Superior temporal gyrus (tissue), 1 donor: ENCODE measurements around the gene AZIN2.
"Not testable (repeated sequence)": the region's sequence is repeated elsewhere in the genome, so short reads cannot be mapped to it uniquely, and the experiment has no call there.

Experiments used
- DNase-seq: peaks from one replicate; pipeline ENCODE4 v3.0.0-alpha.2; 2016; ENCODE audit errors: extremely low spot score

AZIN2 gene

DNA sequence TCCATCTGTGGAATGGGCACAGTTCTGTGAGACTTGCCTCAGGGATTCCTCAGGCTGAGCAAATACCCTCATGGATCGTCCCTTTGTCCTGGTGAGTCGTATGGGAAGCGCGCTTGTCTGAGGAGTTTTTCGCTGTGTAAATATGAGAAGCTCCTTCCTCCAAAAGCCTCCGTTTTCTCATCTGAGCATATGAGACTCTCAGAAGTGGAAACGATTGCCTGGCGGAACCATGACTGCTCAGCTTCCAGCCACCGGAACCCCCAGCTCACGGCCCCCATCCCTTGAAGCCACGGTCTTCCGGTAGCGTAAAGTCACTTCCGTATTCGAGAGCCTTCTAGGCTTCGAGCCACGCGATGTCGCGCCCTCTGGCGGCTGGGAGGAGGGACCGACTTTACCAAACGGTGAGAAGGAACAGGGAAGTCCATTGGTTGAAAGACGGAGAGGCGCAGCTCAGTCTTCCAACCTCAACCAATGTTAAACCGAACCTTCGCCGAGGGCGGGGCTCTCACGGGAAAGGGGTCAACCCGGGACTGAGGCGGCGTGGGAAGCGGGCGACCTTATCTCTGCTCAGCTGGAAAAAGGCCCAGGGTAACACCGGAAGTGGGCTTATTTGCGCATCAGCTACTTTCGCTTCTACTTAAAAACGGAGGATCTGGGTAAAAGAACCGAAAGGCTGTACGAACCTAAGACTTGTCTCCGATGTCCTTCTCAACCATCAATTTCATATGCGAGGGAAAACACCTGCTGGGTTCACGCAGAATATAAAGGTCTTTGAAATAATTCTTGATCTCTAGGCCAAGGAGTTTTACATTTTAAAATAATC lies 46.3 kb downstream of the AZIN2 start:
- DNase-seq = peak; percentile 99

DNA sequence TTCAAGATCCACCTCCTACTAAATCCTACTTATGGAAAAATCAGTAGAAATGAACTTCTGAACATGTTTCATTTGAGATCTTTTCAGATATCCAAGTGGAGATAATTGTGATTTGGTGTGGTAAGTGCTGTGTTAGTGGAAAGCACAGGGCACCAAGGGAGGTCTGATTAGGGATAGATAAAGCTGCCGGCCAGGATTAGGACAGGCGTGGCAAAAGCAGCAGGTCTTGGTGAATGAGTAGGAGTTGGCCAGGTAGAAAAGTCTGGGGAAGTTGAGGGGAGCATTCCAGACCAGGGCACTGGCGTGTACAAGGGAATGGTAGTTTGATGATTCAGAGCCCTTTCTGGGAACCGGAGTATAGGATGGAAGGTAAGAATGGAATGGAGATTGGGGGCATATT lies 47.8 kb downstream of the AZIN2 start:
- no peak for DNase-seq

DNA sequence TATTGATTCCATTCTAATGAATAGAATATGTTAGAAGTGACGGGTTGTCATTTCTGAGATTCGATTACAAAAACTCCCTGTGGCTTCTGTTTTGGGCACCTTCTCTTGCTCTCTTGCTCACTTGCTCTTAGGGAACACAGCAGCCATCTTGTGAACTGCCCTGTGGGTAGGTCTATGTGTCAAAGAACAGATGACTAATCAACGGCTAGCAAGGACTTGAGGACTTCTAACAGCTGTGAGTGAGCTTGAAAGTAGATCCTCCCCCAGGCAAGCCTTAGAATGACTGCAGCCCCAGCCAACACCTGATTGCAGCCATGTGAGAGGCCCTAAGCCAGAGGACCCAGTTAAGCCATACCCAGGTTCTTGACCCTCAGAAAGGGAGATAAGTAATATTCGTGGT lies 49.3 kb downstream of the AZIN2 start:
- no peak for DNase-seq

DNA sequence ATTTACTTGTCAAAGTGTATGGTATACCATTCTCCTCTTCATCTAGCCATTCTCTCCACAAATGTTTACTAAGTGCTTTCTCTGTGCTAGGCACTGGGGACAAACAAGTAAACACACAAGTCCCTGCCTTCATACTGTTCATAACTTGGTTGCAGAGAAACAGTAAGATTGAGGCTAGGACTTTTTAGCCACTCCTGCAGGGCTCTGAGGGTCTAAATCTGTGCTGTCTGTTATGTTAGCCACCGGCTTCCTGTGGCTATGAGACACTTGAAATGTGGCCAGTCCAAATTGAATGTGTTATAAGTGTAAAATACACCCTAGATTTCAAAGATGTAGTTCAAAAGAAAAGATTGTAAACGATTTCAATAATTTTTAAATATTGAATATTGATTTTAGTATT lies 50.2 kb downstream of the AZIN2 start:
- no peak for DNase-seq

DNA sequence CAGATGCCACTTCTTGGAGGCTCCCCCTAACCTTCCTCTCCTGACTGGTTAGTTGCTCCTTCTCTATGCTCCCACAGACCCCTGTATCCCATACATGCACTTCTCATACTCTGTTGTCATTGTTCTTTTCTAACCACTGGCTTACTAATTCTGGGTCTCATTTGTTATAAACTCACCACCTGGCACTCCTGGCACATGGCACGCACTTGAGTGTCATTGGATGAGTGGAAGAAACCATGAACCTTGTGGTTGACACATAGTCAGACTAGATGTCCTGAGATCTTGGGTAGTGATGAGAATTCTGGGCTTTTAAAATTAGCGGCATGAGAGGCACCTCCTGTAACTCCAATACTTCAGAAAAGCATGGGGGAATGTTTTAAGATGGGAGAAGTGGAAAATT lies 51.6 kb downstream of the AZIN2 start:
- DNase-seq = no peak

DNA sequence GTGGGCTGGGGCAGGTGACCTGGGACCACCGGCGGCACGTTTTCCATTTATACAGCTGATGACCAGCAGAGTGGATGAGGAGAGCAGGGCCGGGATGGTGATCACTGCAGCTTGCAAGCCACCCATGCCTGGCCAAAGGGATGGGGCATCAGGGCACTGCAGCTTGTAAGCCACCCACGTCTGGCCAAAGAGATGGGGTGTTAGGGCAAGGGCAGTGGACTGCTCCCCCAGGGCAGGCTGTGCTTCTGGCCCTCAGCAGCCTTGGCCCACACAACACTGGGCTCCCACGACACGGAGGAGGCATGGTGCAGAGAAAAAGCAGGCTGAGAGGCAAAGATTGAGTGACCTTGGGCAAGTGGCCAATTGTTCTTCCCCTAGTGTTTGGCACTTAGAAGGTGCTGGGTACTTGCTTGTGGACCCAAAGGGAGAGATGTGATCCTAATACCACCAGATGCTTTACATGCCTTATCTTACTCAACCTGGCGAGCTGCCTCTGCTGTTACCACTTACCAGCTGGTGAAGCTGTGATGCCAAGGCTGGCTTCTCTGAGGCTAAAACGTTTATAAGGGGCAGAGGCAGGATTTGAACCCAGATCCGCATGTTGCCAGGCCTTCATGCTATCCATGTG lies 52.6 kb downstream of the AZIN2 start:
- no peak for DNase-seq

DNA sequence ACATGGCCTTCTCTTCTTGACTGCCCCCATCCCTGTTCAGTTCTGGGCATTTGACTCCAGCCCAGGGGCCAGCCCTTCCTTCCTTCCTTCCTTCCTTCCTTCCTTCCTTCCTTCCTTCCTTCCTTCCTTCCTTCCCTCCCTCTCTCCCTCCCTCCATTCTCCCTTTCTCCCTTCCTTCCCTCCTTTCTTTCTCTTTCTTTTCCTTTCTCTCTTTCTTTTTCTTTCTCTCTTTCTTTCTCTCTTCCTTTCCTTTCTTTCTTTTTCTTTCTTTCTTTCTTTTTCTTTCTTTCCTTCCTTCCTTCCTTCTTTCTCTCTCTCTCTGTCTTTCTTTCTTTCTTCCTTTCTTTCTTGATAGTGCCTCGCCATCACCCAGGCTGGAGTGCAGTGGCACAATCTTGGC lies 55.1 kb downstream of the AZIN2 start:
- not testable (repeated sequence) for DNase-seq

DNA sequence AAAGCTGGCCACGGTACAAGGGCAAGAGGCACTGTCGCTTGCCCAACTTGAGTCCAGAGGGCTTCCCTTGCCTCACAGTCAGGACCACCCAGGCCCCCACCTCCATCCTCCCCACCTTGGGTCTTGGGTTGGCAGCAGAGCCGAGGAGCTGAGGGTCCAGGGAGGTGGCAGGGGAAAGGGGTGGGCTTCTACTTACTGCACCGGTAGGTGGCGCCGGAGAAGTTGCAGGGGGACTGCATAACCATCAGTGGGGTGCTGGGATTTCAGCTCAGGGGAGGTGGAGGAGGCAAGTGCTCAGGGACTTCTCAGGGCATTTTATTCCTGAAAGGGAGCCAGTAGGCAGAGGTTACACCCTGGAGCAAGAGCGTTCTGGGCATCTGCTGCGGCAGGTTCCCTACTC lies 56.8 kb downstream of the AZIN2 start:
- peak; percentile 56 for DNase-seq

DNA sequence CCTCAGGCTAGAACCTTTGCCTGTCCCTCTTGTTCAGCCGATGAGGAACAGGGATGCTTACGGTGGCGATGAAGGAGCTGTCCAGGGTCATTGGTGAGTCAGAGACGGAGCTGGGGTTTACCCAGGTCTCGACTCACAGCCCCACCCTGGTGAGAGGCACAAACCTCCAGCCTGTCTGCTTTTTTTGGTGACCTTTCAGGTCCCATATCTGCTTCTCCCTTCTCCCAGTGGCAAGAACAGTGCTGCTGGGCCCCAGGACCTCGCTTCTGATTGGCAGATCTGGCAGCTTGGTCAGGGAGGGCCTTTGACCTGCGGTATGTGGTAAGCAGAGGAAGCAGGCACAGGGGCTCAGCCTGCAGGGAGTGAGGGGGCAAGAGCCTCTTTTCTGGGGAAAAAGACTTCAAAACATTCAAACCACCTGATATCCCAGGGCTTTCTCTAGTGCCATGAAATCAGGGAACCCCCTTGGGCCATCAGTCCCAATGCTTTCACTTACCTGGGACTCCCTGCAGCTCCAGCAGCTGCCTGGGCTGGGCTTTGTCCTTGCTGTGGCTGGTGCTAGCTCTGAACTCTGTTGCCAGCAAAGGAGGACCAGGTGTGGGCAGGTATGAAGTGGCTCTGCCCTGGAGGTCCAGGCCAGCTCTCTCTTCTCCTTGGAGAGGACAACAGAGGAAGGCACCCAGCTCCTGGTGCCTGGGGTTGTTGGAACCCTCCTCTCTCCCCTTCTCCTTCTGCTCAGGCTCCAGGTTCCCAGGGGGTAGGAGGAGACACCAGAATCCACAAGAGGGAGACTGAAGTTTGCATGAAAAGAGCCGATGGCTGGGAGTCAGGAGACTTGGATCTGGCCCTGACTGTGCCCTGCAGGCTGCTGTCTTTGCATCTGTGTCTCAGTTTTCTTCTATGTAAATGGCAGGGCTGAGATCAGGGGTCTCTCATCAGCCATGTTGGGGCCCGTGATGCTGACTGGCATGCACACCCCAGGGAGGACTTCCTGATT lies 59.5 kb downstream of the AZIN2 start:
- no peak for DNase-seq

DNA sequence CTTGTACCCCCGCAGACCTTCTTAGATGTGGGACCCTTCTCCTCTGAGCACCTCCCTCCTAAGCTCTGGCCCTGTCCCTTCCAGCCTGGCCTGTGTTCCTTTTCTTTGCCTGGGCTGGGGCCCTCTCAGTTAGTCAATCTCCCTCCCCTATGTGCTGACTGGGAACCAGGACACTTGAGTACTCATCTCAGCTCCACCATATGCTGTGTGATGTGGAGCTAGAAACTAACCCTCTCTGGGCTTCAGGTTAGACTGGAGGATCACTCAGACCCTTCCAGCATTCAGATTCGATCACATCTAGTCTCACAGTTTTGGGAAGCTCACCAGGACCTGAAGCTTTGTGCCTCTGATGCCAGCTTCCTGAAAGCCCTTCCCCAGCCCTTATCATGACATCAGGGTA lies 60.3 kb downstream of the AZIN2 start:
- DNase-seq = no peak

DNA sequence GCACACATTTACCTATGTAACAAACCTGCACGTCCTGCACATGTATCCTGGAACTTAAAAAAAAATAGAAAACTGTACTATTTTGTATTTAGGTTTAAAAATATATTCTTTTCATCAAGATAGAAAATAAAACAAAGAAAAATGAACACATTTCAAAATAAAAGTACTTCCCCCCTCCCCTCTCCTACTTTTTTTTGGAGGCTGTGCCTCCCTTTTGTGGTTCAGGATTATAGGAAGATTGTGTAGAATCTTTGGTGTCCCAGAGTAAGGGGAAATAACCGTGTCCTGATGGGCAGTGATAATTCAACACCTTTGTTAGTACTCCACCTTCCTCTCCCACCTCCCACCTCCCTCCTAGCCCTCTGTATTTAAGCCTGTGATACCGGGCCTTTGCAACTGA lies 60.8 kb downstream of the AZIN2 start:
- DNase-seq = no peak

DNA sequence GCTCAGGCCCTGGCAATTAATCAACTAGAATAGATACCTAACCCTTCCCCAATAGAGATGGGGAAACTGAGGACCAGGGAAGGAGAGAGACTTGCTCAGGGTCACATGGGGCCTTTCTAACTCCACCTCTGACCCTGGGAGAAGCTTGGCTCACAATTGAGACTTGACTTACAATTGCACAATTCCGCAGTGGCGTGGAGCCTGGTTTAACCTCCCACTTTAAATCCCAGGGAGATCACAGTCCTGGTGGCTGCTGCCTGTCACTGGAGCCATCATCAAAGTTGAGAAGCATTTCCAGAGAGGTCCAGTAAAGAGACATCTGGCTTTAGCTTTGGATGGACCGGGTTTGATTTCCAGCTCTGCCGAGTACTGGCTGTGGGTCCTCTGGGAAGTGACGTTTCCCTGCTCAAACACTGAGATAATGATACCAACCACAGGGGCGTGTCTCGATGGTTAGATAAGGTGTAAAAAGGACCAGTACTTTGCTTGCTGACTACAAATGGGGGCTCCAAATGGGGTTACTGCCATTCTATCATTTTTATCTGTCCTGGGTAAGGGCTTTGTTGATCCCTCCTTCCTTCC lies 61.6 kb downstream of the AZIN2 start:
- DNase-seq = no peak

DNA sequence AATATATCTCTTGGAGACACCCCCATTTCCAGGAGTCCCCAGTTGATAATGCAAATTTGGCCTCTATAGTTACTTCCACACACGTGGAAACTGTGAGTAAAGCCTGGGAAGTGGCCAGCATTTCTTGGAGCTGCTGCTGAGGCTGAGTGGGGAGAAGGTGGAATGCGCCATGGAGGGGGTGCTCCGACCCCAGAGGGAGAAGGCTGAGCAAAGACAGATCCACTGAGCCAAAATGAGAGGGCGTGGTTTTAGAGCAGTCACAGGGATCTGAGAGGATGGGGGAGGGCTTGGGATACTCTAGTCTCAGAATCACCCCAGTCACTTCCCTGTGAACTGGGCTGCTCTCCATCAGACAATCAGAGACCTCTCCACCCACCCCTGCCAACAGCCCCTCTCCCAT lies 62.2 kb downstream of the AZIN2 start:
- no peak for DNase-seq

DNA sequence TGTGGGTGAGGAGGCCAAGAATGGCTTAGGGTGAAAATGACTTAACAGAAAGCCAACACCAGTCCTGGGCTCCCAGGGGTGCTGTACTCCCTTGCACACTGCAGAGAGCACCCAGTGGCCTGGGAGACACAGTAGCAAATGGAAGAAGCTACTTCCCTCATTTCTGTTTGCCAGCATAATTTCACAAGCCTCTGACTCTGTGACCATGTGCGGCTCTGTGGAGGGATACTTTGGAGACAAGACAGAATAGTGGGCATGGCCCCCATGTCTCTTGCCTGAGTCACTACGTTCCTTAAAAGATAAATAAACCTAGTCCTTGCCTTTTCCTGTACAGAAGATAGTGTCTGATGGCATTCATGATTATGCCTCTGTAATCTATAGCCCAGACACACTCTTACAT lies 62.7 kb downstream of the AZIN2 start:
- DNase-seq = no peak

DNA sequence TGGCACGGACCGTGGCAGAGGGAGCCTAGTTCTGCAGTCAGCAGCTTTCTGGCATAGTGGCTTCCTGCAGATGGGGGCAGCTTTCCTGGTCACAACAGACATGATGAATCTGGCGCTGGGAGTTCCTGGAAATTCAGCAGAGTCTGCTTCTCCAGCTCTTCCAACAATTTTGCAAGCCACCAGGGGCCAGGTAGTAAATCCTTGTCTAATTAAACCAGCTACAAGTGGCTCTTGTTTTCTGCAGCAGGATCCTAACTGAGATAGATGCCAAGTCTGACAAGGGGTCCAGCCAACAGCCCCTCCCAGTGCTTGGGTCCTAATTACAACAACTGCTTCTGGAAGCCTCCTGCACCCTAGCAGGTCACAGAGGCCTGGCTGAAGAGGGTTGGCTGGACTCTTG lies 65.0 kb downstream of the AZIN2 start:
- no peak for DNase-seq

DNA sequence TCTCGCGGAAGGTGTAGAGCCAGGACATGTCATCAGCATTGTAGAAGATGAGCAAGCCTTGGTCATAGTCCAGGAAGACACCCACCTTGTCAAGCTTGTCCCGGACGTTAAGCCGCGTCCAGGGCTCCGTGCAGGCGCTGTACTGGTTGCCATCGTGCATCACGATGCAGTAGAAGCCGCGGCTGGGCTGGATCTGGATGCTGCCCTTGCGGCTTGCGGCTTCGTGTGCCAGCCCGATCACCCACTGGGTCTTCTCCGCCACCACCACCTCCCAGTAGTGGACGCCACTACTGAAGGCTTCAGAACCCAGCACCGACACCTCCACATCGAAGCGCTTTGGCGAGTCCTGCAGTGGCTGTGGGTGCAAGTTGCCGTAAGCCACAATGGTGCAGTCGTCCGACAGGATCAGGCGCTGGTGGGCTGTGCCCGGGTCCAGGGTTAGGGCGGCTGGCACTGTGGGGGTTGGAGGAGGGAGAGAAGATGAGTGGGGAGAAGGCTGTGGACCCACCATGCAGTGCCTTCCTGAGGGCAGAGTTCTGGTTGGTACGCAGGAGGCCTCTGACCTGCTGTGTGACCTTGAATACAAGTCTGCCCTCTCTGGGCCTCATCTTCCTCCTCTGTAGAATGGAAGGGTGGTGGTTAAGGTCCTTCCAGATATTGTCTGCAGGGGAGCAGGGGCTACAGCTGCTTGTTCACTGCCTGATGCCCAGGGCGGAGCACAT lies 66.5 kb downstream of the AZIN2 start:
- DNase-seq = no peak

DNA sequence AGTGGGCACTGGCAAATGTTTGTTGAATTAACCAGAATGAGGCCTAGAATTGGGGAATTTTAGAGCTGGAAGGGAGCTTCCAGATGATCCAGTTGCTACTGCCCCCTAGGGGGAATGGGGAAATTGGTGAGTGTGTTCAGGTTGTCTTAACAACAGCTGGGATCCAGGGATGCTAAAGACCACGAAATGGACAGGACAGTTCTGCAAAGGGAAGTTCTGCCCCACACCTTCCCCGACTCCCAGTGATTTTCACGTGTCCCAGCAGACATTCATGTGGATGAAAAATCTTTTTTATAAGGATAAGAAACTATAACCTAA lies 67.0 kb downstream of the AZIN2 start:
- no peak for DNase-seq

DNA sequence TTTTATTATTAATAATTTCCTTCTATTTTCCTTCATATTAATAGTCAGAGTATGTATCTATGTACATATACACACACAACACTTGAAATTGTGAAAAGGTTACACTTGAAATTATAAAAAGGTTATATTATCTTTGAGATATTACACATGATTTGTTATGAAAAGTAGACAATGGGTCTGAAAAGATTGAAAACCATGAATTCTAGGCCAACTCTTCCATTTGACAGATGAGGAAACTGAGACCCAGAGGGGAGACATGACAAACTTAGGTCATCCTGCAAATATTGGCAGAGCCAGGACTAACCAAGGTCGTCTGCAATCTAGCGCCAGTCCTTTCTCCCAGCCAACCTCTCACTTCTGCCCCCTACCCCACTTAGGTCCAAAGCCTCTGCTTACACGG lies 67.7 kb downstream of the AZIN2 start:
- no peak for DNase-seq

DNA sequence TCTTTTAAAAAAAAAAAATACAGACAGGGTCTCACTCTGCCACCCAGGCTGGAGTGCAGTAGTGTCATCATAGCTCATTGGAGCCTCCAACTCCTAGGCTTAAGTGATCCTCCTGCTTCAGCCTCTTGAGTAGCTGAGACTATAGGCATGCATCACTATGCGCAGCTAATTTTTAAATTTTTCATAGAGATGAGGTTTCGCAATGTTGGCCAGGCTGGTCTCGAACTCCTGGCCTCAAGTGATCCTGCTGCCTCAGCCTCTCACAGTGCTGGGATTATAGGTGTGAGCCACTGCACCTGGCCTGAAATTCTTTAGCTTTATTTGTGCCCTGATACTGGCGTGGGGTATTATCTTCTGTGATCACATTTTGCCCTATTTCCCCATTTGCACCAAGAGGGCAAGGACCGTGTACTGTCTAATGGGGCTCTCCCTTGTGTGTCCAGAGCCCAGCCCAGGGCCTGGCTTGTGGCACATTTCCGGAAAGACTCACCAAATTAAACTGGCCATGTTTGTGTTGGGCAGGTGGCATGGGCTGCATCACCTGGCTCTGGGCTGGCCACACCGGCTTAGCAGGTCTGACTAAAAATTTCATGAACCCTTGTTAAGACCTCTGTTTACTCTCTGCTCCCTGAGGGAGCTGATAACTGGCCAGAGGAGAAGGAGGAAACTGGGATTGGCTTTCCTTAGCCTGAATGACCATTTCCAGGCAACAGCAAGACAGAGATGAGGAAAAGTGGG lies 68.7 kb downstream of the AZIN2 start:
- no peak for DNase-seq

DNA sequence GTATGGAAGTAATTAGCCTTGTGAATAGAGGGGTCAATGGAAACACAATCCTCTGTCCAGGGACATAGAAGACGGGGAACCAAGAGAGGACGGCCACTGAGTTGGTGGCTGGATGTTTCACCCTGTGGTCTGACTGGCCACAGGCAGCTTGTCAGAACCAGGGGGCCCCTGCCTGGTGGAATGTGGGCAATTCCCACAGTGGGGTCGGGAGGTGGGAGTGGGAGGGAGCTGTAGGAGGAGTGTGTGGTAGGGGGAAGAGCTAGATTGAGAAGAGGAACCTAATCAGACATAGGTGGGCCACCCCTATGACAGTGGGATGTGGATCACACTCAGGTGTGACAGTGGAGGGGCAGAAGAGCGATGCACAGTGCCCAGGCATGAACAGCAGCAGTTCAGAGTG lies 69.6 kb downstream of the AZIN2 start:
- no peak for DNase-seq

DNA sequence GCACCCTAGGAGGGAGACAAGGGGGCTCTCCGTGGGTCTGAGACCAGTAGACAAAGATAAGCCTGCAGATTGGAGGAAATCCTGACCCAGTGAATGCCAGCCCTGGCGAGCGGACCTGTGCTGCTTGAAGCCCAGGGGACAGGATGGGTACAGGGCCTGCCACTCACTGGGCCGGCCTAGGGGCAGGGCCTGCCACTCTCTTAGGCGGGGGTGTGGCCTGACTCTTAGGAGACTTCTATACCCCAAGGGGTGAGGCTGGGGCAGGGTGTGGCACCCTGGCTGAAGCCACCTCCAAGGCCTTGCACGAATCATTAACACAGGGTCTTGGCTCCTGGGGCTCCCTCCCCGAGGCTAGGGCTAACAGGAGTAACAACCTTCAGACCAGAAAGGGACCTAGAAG lies 70.2 kb downstream of the AZIN2 start:
- no peak for DNase-seq
